Activated naive CD4-positive, alpha-beta T cell treated with anti-CD3 and anti-CD28 coated beads for 36 hours (primary cell): Measurements from ENCODE around the gene CD226. TPM values are rescaled to one million over a fixed set of nuclear protein-coding genes. Genes with fewer than 3 reads are reported as not detected.

Experiments
- CTCF ChIA-PET: fragments of 350-600 bp; sonication (Branson Sonifier 250); formaldehyde crosslinking; loops from one replicate; lab custom pipeline; 2021; ENCODE audit warnings: antibody characterized with exemption; lab: Charles Lee
- DNase-seq: peaks from one replicate; pipeline ENCODE4 v3.0.0-alpha.2; 2020
- H3K27ac Mint-ChIP-seq: one replicate; pipeline ENCODE4 v1.8.0; 2021; ENCODE audit warnings: mild to moderate bottlenecking, mixed read lengths
- H3K27me3 Mint-ChIP-seq: one replicate; pipeline ENCODE4 v1.8.0; 2021; ENCODE audit warnings: low read depth, mixed read lengths
- H3K36me3 Mint-ChIP-seq: one replicate; pipeline ENCODE4 v1.8.0; 2021; ENCODE audit warnings: low read depth, mixed read lengths
- H3K4me1 Mint-ChIP-seq: one replicate; pipeline ENCODE4 v1.8.0; 2021; ENCODE audit warnings: low read depth, mixed read lengths
- H3K4me3 Mint-ChIP-seq: one replicate; pipeline ENCODE4 v1.8.0; 2021; ENCODE audit warnings: mild to moderate bottlenecking, moderate library complexity, mixed read lengths
- H3K9me3 Mint-ChIP-seq: one replicate; pipeline ENCODE4 v1.8.0; 2021; ENCODE audit warnings: mixed read lengths
- intact Hi-C: fragments of 100-400 bp; cut with micrococcal nuclease; formaldehyde crosslinking; loops from one replicate; pipeline ENCODE4 v1.15.1; 2023
- total RNA-seq, 2 experiments: library from RNA; stranded (reverse); gene quantifications; one replicate each; pipeline ENCODE4 v1.2.3, GENCODE V29; 2021

The CD226 gene
- 10 to 100 TPM; 19.4 to 19.9 TPM for total RNA-seq

DNA sequence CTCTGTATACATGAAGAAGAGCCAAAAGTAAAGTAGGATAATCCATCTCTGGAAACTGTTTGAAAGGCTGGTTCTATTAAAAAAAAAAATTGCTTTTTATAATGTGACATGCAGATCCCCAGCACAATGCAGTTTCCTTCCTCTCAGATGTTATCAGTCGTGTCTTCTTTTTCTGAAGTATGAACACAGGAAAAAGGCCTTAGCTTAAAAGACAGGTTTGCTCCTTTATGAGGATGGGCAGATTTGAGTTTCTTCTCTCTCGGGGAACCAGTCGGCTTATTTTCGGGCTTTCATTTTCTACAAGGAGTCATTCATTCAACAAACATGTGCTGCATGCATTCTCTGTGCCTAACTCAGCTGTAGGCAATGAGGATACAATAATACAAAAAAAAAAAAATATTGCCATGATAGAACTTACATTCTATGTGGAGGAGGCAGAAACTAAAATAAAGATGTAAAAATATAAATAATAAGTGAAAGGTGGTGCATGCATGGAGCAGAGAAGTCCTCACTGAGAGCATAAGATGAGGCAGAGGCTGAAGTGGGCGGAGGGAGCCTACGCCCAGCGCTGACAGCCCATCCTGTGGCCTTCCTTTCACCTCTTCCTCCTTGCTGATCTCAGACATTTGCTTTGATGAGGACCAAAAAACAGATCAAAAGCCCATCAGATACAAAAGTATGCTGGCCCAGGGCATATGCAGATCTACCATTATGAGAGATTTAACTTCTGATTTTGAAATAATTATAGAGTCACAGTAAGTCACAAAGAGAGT lies at the start of gene CD226:
CD226 (minus strand) TSS at position 513 of the 773 bp plus-strand sequence; CDS start at position 46, 467 bp downstream.
- Mint-ChIP-seq H3K4me3 (peak within 1 kb of the TSS; percentile 69), H3K27me3 (no peaks in the 10 kb centered on the region), H3K27ac (no peak within 1 kb of the TSS), H3K9me3 (peaks cover 4% of the 10 kb centered on the region), H3K36me3 (peaks cover 32% of the 10 kb centered on the region), H3K4me1 (peaks cover 56% of the 10 kb centered on the region)
- peak; percentile 40 for DNase-seq
- intact Hi-C loops: loop anchor here (1.0 to 10.0 kb wide), 3 partner anchors 31 to 717 kb away; no protein-coding TSS in a partner anchor
- CTCF ChIA-PET: interaction anchor here (1.6 to 4.1 kb wide), 3 partner anchors 9 to 12 kb away, joined by 5 to 18 read pairs (median 11); no protein-coding TSS in a partner anchor

DNA sequence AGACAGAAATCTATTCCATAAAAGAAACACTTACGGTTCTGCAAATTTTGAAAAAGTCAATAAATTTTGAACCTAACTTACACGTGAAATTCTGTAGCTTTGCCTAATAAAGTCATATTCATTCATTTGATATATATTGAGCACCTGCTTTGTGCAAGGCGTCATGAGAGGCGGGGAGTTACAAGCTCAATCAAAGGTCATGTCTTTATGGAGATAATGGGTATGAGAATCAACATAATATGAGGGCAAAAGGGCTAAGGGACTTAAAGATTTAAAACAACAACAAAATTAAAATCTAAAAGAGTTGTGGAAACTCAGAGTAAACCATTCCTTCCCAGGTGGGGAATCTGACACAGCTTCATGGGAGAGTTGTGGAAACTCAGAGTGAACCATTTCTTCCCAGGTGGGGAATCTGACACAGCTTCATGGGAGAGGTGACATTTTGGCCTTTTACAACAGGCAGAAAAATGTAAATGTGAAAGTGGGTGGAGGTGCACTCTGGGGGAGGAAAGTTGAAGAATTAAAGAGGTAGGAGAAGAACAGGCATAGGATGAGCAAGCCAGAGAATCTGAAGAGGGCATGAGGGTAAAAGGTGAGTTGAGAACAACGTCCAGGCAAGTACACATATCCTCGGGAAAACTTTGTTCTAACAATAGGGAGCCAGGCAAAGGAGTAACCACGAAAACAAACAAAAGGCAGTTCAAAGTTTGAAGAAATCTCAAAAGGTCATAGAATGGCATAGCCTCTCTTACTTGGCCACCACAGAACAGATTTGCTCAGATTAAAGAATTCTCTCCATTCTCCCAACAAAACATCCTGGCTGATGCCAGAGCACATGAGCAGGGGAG lies 49.5 kb upstream of the CD226 start:
- DNase-seq: no peak
- intact Hi-C loops: no loop called here
- Mint-ChIP-seq H3K9me3 (no peaks in the 10 kb centered on the region), H3K4me3 (no peak overlapping the region), H3K27ac (no peak overlapping the region), H3K36me3 (peaks cover 47% of the 10 kb centered on the region), H3K27me3 (no peaks in the 10 kb centered on the region), H3K4me1 (peaks cover 20% of the 10 kb centered on the region)
- CTCF ChIA-PET: interaction anchor here (0.6 kb wide), 2 partner anchors 21 to 53 kb away, joined by 3 read pairs; no protein-coding TSS in a partner anchor

DNA sequence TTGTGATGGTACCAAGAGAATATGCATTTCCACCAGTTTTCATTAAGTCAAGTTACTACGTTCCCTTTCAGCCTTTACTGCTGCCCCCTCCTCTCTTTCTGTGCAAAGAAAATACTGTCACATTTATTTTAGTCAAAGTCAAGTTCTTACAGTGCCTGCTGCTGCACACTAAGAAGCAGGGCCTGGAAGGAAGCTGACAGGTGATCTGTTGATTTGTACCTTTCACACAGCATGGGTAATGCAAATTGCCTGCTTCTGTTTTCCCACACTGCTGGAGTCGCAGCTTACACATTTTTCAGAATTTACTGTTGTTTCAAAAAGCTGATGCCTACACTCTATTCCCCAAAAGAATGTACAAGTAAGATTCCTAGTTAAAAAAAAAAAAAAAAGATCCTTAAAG lies 48.7 kb upstream of the CD226 start:
- no peak for DNase-seq
- CTCF ChIA-PET: interaction anchor here (0.6 kb wide), 2 partner anchors 52 to 289 kb away, joined by 3 read pairs; no protein-coding TSS in a partner anchor
- H3K36me3 Mint-ChIP-seq: peaks cover 45% of the 10 kb centered on the region
- intact Hi-C loops: no loop called here
- H3K27ac Mint-ChIP-seq: no peak overlapping the region
- peaks cover 2% of the 10 kb centered on the region for H3K9me3 Mint-ChIP-seq
- no peak overlapping the region for H3K4me3 Mint-ChIP-seq
- peaks cover 20% of the 10 kb centered on the region for H3K4me1 Mint-ChIP-seq
- no peaks in the 10 kb centered on the region for H3K27me3 Mint-ChIP-seq

DNA sequence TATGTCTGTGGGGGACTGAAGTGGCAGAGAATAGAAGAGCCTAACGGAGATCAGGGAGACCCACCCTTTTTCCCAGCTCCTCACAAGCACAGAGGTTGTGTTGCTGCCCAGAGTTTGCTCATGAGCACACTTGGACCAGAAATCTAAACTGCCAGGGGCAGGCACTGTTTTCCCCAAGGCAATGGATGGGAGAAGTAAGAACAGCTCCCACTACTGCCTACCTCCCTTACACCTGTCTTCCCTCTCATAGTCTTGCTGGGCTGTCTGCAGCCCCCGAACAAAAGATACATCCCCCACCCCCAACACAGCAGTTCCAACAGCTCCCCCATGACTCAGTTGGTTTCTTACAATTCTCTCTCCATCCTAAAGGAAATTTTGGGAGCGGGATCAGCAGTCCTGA lies 48.1 kb upstream of the CD226 start:
- Mint-ChIP-seq H3K27ac (no peak overlapping the region), H3K4me1 (peaks cover 20% of the 10 kb centered on the region), H3K36me3 (peaks cover 41% of the 10 kb centered on the region), H3K4me3 (no peak overlapping the region), H3K27me3 (no peaks in the 10 kb centered on the region), H3K9me3 (peaks cover 6% of the 10 kb centered on the region)
- intact Hi-C loops: no loop called here
- DNase-seq: no peak
- CTCF ChIA-PET: interaction anchor here (0.6 kb wide), 1 partner anchor 288 kb away, joined by 3 read pairs; no protein-coding TSS in a partner anchor

DNA sequence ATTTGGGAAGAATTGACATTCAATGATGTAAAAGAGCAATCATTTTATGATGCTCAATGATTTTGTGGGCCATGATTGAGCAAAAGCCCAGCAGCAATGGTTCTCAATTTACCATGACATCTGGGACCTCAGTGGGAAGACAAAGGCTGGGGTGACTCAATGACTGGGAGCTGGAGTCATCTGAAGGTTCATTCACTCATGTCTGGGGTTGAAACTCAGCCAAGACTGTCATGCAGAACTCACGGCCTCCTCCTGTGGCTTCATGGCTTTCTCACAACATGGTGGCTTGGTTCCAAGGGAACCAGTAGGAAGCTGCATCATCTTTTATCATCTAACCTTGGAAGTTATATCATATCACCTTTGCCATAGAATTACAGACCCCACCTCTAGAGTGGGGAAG lies 45.1 kb upstream of the CD226 start:
- intact Hi-C loops: no loop called here
- Mint-ChIP-seq H3K9me3 (peaks cover 23% of the 10 kb centered on the region), H3K27me3 (no peaks in the 10 kb centered on the region), H3K36me3 (peaks cover 56% of the 10 kb centered on the region), H3K4me3 (no peak overlapping the region), H3K4me1 (peaks cover 18% of the 10 kb centered on the region), H3K27ac (no peak overlapping the region)
- CTCF ChIA-PET: interaction anchor here (1.3 kb wide), 1 partner anchor 24 kb away, joined by 3 read pairs; no protein-coding TSS in a partner anchor
- DNase-seq: no peak

DNA sequence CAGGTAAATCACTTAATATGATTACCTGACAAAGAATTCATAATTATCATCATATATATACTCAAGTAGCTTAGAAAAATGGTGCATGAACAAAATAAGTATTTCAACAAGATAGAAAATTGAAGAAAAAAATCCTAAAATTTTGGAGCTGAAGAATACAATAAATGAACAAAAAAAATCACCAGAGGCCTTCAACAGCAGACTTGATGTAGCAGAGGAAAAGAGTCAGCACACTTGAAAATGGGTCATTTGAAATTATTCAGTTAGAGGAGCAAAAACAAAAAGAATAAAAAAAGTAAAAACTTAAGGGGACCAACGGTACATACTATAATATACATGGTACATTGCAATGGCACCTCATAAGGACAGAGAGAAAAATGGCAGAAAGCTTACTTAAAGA lies 40.2 kb upstream of the CD226 start:
- H3K27ac Mint-ChIP-seq: no peak overlapping the region
- peaks cover under 1% of the 10 kb centered on the region for H3K4me1 Mint-ChIP-seq
- CTCF ChIA-PET: interaction anchor here (1.5 kb wide), 1 partner anchor 29 kb away, joined by 4 read pairs; no protein-coding TSS in a partner anchor
- no peak overlapping the region for H3K4me3 Mint-ChIP-seq
- intact Hi-C loops: no loop called here
- peaks cover 27% of the 10 kb centered on the region for H3K9me3 Mint-ChIP-seq
- H3K36me3 Mint-ChIP-seq: peaks cover 45% of the 10 kb centered on the region
- no peak for DNase-seq
- no peaks in the 10 kb centered on the region for H3K27me3 Mint-ChIP-seq

DNA sequence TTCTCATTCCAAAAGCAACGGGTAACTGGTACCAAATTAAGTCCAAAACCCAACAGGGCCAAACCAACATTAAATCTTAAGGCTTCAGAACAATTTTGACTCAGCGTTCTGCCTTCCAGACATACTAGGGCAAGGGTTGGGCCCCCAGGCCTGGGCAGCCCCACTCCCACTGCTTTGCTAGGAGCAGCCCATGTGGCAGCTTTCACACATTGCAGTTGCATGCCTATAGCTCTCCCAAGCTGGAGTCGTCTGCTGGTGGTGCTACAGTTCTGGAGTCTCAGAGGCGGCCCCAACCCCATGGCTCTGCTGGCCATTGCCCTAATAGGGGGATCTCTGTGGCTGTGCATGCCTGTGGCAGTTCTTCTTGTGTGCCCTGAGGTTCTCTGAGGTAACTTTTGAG lies 37.6 kb upstream of the CD226 start:
- no peak overlapping the region for H3K27ac Mint-ChIP-seq
- peaks cover 21% of the 10 kb centered on the region for H3K9me3 Mint-ChIP-seq
- peaks cover 24% of the 10 kb centered on the region for H3K4me1 Mint-ChIP-seq
- intact Hi-C loops: no loop called here
- CTCF ChIA-PET: no interaction called here
- no peak overlapping the region for H3K4me3 Mint-ChIP-seq
- DNase-seq: no peak
- peaks cover 34% of the 10 kb centered on the region for H3K36me3 Mint-ChIP-seq
- no peaks in the 10 kb centered on the region for H3K27me3 Mint-ChIP-seq

DNA sequence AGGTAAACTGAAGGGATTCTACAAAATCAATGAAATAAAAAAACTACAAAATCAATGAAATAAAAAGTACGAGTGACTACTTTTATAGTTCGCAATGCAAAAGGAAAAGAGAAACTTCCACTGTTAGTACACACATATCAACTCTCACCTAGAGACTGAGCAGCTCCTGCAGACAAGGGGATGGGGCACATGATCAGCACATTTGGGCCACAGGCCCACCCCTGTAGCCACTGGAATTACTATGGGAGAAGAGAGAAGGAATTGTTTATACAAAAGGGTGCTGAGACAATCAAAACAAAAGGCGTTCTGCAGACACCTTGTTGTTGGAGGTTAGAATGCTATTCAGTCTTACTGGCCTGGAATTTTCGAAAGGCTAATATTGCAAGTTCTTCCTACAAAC lies 34.7 kb upstream of the CD226 start:
- peaks cover 44% of the 10 kb centered on the region for H3K4me1 Mint-ChIP-seq
- H3K27me3 Mint-ChIP-seq: no peaks in the 10 kb centered on the region
- H3K4me3 Mint-ChIP-seq: no peak overlapping the region
- no peak overlapping the region for H3K27ac Mint-ChIP-seq
- intact Hi-C loops: no loop called here
- H3K36me3 Mint-ChIP-seq: peaks cover 24% of the 10 kb centered on the region
- peaks cover 3% of the 10 kb centered on the region for H3K9me3 Mint-ChIP-seq
- no peak for DNase-seq
- CTCF ChIA-PET: interaction anchor here (1.0 kb wide), 1 partner anchor 105 kb away, joined by 3 read pairs; no protein-coding TSS in a partner anchor

DNA sequence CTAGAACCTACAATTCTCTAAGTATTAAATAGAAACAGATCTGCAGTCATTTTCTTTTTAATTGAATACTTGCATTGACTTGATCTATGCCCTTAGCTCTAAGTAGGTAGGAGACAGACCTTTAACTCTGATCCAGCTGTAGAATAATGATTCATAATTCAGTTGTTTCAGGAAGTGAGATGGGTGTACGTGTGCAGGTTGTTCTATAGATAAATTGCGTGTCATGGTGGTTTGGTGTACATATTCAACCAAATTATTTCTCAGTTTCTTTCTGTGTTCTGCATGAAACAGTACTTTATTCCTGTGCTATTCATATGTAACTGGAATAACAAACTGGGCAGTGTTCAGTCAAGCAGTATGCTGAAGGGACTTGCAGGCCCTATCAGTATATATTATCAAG lies 34.3 kb upstream of the CD226 start:
- CTCF ChIA-PET: interaction anchor here (1.0 kb wide), 1 partner anchor 105 kb away, joined by 3 read pairs; no protein-coding TSS in a partner anchor
- intact Hi-C loops: no loop called here
- no peak for DNase-seq
- Mint-ChIP-seq H3K27me3 (no peaks in the 10 kb centered on the region), H3K36me3 (peaks cover 24% of the 10 kb centered on the region), H3K27ac (no peak overlapping the region), H3K9me3 (peaks cover 6% of the 10 kb centered on the region), H3K4me1 (peaks cover 44% of the 10 kb centered on the region), H3K4me3 (no peak overlapping the region)

DNA sequence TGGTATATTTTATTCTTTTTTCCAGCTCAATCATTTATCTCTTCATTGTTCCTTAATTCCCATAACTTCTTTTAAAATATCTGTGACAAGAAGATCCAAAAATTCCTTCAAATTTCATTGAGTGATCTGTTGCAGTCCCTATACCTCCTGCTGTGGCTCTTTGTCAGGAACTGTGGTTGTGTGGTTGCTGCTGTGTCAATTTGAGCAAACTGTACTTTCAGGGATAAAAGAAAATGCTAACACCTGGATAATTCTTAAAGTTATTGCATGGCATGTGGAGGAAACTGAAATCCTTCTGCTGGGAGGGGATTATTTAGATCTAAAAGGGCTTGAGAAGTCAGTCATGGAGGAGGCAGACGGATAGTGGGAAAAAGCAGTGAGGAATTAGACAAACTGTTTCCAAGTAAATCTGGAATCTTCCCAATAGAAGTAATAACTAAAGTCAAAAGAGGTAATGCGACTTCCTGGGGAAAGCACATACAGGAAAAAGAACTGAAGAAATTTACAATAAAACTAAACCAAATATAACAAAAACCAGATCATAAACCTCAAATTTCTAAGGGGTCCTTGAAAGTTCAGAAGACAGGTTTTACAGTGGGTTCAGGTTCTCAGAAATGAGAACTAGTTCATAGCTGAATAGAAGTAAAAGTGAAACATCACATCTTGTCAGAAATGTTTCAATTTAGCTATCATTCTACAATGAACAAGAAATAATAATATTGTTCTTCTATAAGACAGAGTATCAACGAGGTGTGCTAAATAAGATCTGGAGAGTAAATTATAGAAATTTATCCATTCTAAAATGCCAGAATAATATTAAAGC lies 33.5 kb upstream of the CD226 start:
- CTCF ChIA-PET: interaction anchor here (1.0 to 1.1 kb wide), 2 partner anchors 13 to 106 kb away, joined by 3 to 4 read pairs; no protein-coding TSS in a partner anchor
- H3K36me3 Mint-ChIP-seq: peaks cover 23% of the 10 kb centered on the region
- no peak for DNase-seq
- H3K4me3 Mint-ChIP-seq: no peak overlapping the region
- H3K27ac Mint-ChIP-seq: peak overlapping the region; percentile 65
- intact Hi-C loops: no loop called here
- peaks cover 11% of the 10 kb centered on the region for H3K9me3 Mint-ChIP-seq
- H3K27me3 Mint-ChIP-seq: no peaks in the 10 kb centered on the region
- peaks cover 44% of the 10 kb centered on the region for H3K4me1 Mint-ChIP-seq

DNA sequence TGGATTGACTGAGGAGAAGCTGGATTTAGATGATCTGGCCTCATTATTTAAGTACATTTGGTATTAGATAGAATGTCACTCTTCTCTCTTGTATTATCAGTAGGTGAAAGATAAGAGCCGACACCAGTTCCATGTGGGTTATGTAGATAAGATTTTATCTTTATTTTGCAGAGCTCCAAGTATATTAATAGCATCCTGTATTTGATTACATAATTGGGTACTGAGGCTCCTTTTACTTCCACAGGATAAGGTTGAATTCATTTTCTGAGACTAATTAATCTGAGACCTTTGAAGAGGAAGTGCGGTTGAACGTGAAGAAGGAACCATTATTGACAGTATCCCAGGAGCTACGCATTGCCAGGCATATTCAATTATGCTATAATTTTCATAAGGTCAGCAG lies 32.8 kb upstream of the CD226 start:
- CTCF ChIA-PET: interaction anchor here (1.1 kb wide), 1 partner anchor 13 kb away, joined by 4 read pairs; no protein-coding TSS in a partner anchor
- Mint-ChIP-seq H3K27ac (no peak overlapping the region), H3K36me3 (peaks cover 24% of the 10 kb centered on the region), H3K4me3 (no peak overlapping the region), H3K9me3 (peaks cover 16% of the 10 kb centered on the region), H3K4me1 (peaks cover 44% of the 10 kb centered on the region), H3K27me3 (no peaks in the 10 kb centered on the region)
- DNase-seq: no peak
- intact Hi-C loops: no loop called here
